ENCODE data around the gene RNF217.

The RNF217 gene

GRCh38 chr6:125076482-125076742 lies 114.2 kb downstream of the RNF217 start:
- no peak for DNase-seq (ENCODE audit: low read depth in 2 of 2)
- H3K4me3 ChIP-seq (replicated peaks in 1 of 2; ENCODE audit: low read depth in 2 of 2, low read length in 2 of 2) = no peak overlapping the region
- TF ChIP-seq CTCF (IDR thresholded peaks at IDR 0.05; ENCODE audit: low read depth, low read length) = no peak

- no peak for DNase-seq (ENCODE audit: low read depth in 2 of 2)
- no peak overlapping the region for H3K4me3 ChIP-seq (replicated peaks in 1 of 2; ENCODE audit: low read depth in 2 of 2, low read length in 2 of 2)
- TF ChIP-seq CTCF (IDR thresholded peaks at IDR 0.05; ENCODE audit: low read depth, low read length) = no peak
Observed at GRCh38 chr6:125077453-125077852, 115.2 kb downstream of the RNF217 start.

GRCh38 chr6:125078602-125079321 lies 116.5 kb downstream of the RNF217 start:
- TF ChIP-seq CTCF (IDR thresholded peaks at IDR 0.05; ENCODE audit: low read depth, low read length) = no peak
- no peak overlapping the region for H3K4me3 ChIP-seq (replicated peaks in 1 of 2; ENCODE audit: low read depth in 2 of 2, low read length in 2 of 2)
- DNase-seq (ENCODE audit: low read depth in 2 of 2) = no peak

- TF ChIP-seq CTCF (IDR thresholded peaks at IDR 0.05; ENCODE audit: low read depth, low read length) = no peak
- no peak overlapping the region for H3K4me3 ChIP-seq (replicated peaks in 1 of 2; ENCODE audit: low read depth in 2 of 2, low read length in 2 of 2)
- no peak for DNase-seq (ENCODE audit: low read depth in 2 of 2)
Observed at GRCh38 chr6:125082908-125083683, 120.9 kb downstream of the RNF217 start.

- TF ChIP-seq CTCF (IDR thresholded peaks at IDR 0.05; ENCODE audit: low read depth, low read length) = no peak
- no peak for DNase-seq (ENCODE audit: low read depth in 2 of 2)
Observed at GRCh38 chr6:125083684-125083990, 121.4 kb downstream of the RNF217 start.

GRCh38 chr6:125086716-125087115 lies 124.5 kb downstream of the RNF217 start:
- no peak for TF ChIP-seq CTCF (IDR thresholded peaks at IDR 0.05; ENCODE audit: low read depth, low read length)
- no peak for DNase-seq (ENCODE audit: low read depth in 2 of 2)

More at GRCh38 chr6:125083684-125083990, 121.4 kb downstream of the RNF217 start:
- H3K4me3 ChIP-seq (replicated peaks in 1 of 2; ENCODE audit: low read depth in 2 of 2, low read length in 2 of 2) = no peak overlapping the region

More at GRCh38 chr6:125086716-125087115, 124.5 kb downstream of the RNF217 start:
- H3K4me3 ChIP-seq (replicated peaks in 1 of 2; ENCODE audit: low read depth in 2 of 2, low read length in 2 of 2) = no peak overlapping the region

Measured in cardiac fibroblast (primary cell).